ENCODE data around the gene PIEZO2. TPM values are rescaled to one million over a fixed set of nuclear protein-coding genes. Genes with fewer than 3 reads are reported as not detected.

Gene PIEZO2
- total and polyA plus RNA-seq, 4 donors: 2.6 to 233 (median 18.8) TPM

DNA sequence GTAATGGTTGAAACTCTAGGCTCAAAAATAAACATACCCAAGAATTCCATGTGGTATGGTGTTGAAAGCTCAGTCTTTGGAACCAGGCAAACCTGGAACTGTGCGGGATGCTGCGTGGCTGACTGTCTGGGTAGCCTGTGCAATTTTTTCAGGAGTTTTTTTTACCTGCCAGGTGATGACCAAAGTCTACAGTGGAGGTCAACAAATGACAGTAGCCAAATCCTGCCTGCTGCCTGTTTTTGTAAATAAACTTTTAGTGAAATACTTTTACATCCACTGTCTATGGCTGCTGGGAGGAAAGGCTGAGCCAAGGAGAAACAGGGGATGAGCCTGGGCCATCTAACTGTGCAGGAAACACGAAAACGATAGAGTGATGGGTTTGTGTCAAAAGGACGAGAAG lies 240.6 kb downstream of the PIEZO2 start:
- no peak for DNase-seq
- H3K4me1 ChIP-seq (ENCODE audit: control insufficient read depth in 5 of 5, insufficient read depth in 5 of 5, low read length in 5 of 5): peaks cover 0 to 10% (median 0%) of the 10 kb centered on the region in 5 donors
- no peak overlapping the region for H3K27ac ChIP-seq (ENCODE audit: low read depth in 1 of 2, low read length in 1 of 2)
- H3K4me3 ChIP-seq: no peak overlapping the region
- no peaks in the 10 kb centered on the region for H3K27me3 ChIP-seq (ENCODE audit: control insufficient read depth in 3 of 3, insufficient read depth in 3 of 3, low read length in 2 of 3)
- ATAC-seq (ENCODE audit: insufficient read depth, low FRiP score): no peak
- WGBS, 2 donors: 75 to 90% methylated on average over 5 of the region's 5 CpGs
- H3K36me3 ChIP-seq (ENCODE audit: control insufficient read depth in 4 of 4, insufficient read depth in 4 of 4, low read length in 4 of 4): peaks cover 0 to 34% (median 4%) of the 10 kb centered on the region in 4 donors
- TF ChIP-seq CTCF (IDR thresholded peaks at IDR 0.05; ENCODE audit: control extremely low read depth, extremely low read depth): no peak
- no peak overlapping the region for H3K9ac ChIP-seq (ENCODE audit: insufficient read depth in 1 of 2, low read length in 2 of 2)
- no peaks in the 10 kb centered on the region for H3K9me3 ChIP-seq (ENCODE audit: control insufficient read depth in 4 of 4, insufficient read depth in 3 of 4, low read length in 3 of 4)

GRCh38 chr18:10907749-10908148 lies 241.6 kb downstream of the PIEZO2 start:
- peaks cover 0 to 40% (median 5%) of the 10 kb centered on the region in 4 donors for H3K36me3 ChIP-seq (ENCODE audit: control insufficient read depth in 4 of 4, insufficient read depth in 4 of 4, low read length in 4 of 4)
- ATAC-seq (ENCODE audit: insufficient read depth, low FRiP score) (no peak), DNase-seq (no peak)
- H3K27ac ChIP-seq (ENCODE audit: low read depth in 1 of 2, low read length in 1 of 2): no peak overlapping the region
- no peaks in the 10 kb centered on the region for H3K27me3 ChIP-seq (ENCODE audit: control insufficient read depth in 3 of 3, insufficient read depth in 3 of 3, low read length in 2 of 3)
- no peaks in the 10 kb centered on the region for H3K9me3 ChIP-seq (ENCODE audit: control insufficient read depth in 4 of 4, insufficient read depth in 3 of 4, low read length in 3 of 4)
- no peak overlapping the region for H3K9ac ChIP-seq (ENCODE audit: insufficient read depth in 1 of 2, low read length in 2 of 2)
- peaks cover 0 to 4% (median 0%) of the 10 kb centered on the region in 5 donors for H3K4me1 ChIP-seq (ENCODE audit: control insufficient read depth in 5 of 5, insufficient read depth in 5 of 5, low read length in 5 of 5)
- 86 to 96% methylated on average over 1 of the region's 1 CpG for WGBS, 2 donors
- H3K4me3 ChIP-seq: no peak overlapping the region
- TF ChIP-seq CTCF (IDR thresholded peaks at IDR 0.05; ENCODE audit: control extremely low read depth, extremely low read depth): no peak

DNA sequence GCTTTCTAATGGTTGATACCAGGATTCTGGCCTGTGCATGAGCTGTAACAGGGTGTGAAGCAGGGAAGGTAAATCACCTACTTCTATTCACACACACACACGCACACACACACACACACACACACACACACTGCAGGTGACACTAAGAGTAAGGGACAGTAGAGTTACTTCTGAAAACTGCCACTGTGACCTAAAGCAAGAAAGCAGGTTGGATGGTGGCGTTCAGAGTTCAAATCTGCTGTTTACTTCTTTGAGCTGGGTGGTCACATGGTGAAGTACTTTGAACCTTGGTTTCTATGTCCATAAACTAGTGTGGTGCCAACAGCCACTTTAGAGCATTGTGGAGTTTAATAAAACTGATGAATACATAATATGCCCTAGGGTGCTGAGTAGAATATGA lies 248.0 kb downstream of the PIEZO2 start:
- 82 to 94% methylated on average over 2 of the region's 2 CpGs for WGBS, 2 donors

More for the DNA sequence above, 248.0 kb downstream of the PIEZO2 start:
- no peaks in the 10 kb centered on the region for H3K9me3 ChIP-seq (ENCODE audit: control insufficient read depth in 4 of 4, insufficient read depth in 3 of 4, low read length in 3 of 4)
- ATAC-seq (ENCODE audit: insufficient read depth, low FRiP score): no peak
- H3K27ac ChIP-seq (ENCODE audit: low read depth in 1 of 2, low read length in 1 of 2): no peak overlapping the region
- H3K27me3 ChIP-seq (ENCODE audit: control insufficient read depth in 3 of 3, insufficient read depth in 3 of 3, low read length in 2 of 3): no peaks in the 10 kb centered on the region
- peaks cover 0 to 46% (median 7%) of the 10 kb centered on the region in 4 donors for H3K36me3 ChIP-seq (ENCODE audit: control insufficient read depth in 4 of 4, insufficient read depth in 4 of 4, low read length in 4 of 4)
- peaks cover 0 to 7% (median 0%) of the 10 kb centered on the region in 5 donors for H3K4me1 ChIP-seq (ENCODE audit: control insufficient read depth in 5 of 5, insufficient read depth in 5 of 5, low read length in 5 of 5)
- DNase-seq: no peak
- no peak for TF ChIP-seq CTCF (IDR thresholded peaks at IDR 0.05; ENCODE audit: control extremely low read depth, extremely low read depth)
- no peak overlapping the region for H3K4me3 ChIP-seq
- H3K9ac ChIP-seq (ENCODE audit: insufficient read depth in 1 of 2, low read length in 2 of 2): no peak overlapping the region
